Activated naive CD4-positive, alpha-beta T cell treated with anti-CD3 and anti-CD28 coated beads for 36 hours (primary cell): ENCODE measurements around the gene WBP1L. TPM values are rescaled to one million over a fixed set of nuclear protein-coding genes. Genes with fewer than 3 reads are reported as not detected.
A peak's percentile ranks its signal among the peaks of the same experiment; 100 is the strongest.
"Not testable (repeated sequence)": the region's sequence is repeated elsewhere in the genome, so short reads cannot be mapped to it uniquely, and the experiment has no call there.

Source experiments
- CTCF ChIA-PET: fragments of 350-600 bp; sonication (Branson Sonifier 250); formaldehyde crosslinking; loops from one replicate; lab custom pipeline; 2021; ENCODE audit warnings: antibody characterized with exemption; lab: Charles Lee
- DNase-seq: peaks from one replicate; pipeline ENCODE4 v3.0.0-alpha.2; 2020
- H3K27ac Mint-ChIP-seq: one replicate; pipeline ENCODE4 v1.8.0; 2021; ENCODE audit warnings: mild to moderate bottlenecking, mixed read lengths
- H3K27me3 Mint-ChIP-seq: one replicate; pipeline ENCODE4 v1.8.0; 2021; ENCODE audit warnings: low read depth, mixed read lengths
- H3K36me3 Mint-ChIP-seq: one replicate; pipeline ENCODE4 v1.8.0; 2021; ENCODE audit warnings: low read depth, mixed read lengths
- H3K4me1 Mint-ChIP-seq: one replicate; pipeline ENCODE4 v1.8.0; 2021; ENCODE audit warnings: low read depth, mixed read lengths
- H3K4me3 Mint-ChIP-seq: one replicate; pipeline ENCODE4 v1.8.0; 2021; ENCODE audit warnings: mild to moderate bottlenecking, moderate library complexity, mixed read lengths
- H3K9me3 Mint-ChIP-seq: one replicate; pipeline ENCODE4 v1.8.0; 2021; ENCODE audit warnings: mixed read lengths
- intact Hi-C: fragments of 100-400 bp; cut with micrococcal nuclease; formaldehyde crosslinking; loops from one replicate; pipeline ENCODE4 v1.15.1; 2023
- total RNA-seq, 2 experiments: library from RNA; stranded (reverse); gene quantifications; one replicate each; pipeline ENCODE4 v1.2.3, GENCODE V29; 2021

Gene WBP1L
- total RNA-seq, 2 experiments from 2014 or later: 10.5 to 11.8 TPM

- Mint-ChIP-seq H3K27ac (no peak overlapping the region), H3K9me3 (no peaks in the 10 kb centered on the region), H3K27me3 (no peaks in the 10 kb centered on the region), H3K36me3 (no peaks in the 10 kb centered on the region), H3K4me3 (no peak overlapping the region), H3K4me1 (no peaks in the 10 kb centered on the region)
- no peak for DNase-seq
- intact Hi-C loops: no loop called here
- CTCF ChIA-PET: interaction anchor here (0.6 kb wide), 1 partner anchor 67 kb away, joined by 3 read pairs; no protein-coding TSS in a partner anchor
Observed at GRCh38 chr10:102822222-102822621, 78.5 kb downstream of the WBP1L start.

GRCh38 chr10:102824664-102825063 lies 80.9 kb downstream of the WBP1L start:
- DNase-seq: no peak
- intact Hi-C loops: no loop called here
- Mint-ChIP-seq H3K9me3 (no peaks in the 10 kb centered on the region), H3K27ac (no peak overlapping the region), H3K4me3 (no peak overlapping the region), H3K36me3 (no peaks in the 10 kb centered on the region), H3K4me1 (no peaks in the 10 kb centered on the region), H3K27me3 (no peaks in the 10 kb centered on the region)
- CTCF ChIA-PET: no interaction called here

GRCh38 chr10:102826148-102826796 lies 82.5 kb downstream of the WBP1L start:
- Mint-ChIP-seq H3K4me3 (no peak overlapping the region), H3K27me3 (no peaks in the 10 kb centered on the region), H3K36me3 (no peaks in the 10 kb centered on the region), H3K27ac (no peak overlapping the region), H3K9me3 (no peaks in the 10 kb centered on the region), H3K4me1 (no peaks in the 10 kb centered on the region)
- CTCF ChIA-PET: interaction anchor here (0.6 to 0.8 kb wide), 2 partner anchors 18 to 161 kb away, joined by 4 read pairs; no protein-coding TSS in a partner anchor
- intact Hi-C loops: no loop called here
- DNase-seq: no peak

GRCh38 chr10:102827597-102827975 lies 83.8 kb downstream of the WBP1L start:
- H3K27ac Mint-ChIP-seq: no peak overlapping the region
- no peaks in the 10 kb centered on the region for H3K4me1 Mint-ChIP-seq
- intact Hi-C loops: no loop called here
- H3K36me3 Mint-ChIP-seq: no peaks in the 10 kb centered on the region
- no peaks in the 10 kb centered on the region for H3K27me3 Mint-ChIP-seq
- CTCF ChIA-PET: interaction anchor here (0.6 kb wide), 1 partner anchor 74 kb away, joined by 3 read pairs; no protein-coding TSS in a partner anchor
- DNase-seq: no peak
- H3K9me3 Mint-ChIP-seq: no peaks in the 10 kb centered on the region
- no peak overlapping the region for H3K4me3 Mint-ChIP-seq

DNA sequence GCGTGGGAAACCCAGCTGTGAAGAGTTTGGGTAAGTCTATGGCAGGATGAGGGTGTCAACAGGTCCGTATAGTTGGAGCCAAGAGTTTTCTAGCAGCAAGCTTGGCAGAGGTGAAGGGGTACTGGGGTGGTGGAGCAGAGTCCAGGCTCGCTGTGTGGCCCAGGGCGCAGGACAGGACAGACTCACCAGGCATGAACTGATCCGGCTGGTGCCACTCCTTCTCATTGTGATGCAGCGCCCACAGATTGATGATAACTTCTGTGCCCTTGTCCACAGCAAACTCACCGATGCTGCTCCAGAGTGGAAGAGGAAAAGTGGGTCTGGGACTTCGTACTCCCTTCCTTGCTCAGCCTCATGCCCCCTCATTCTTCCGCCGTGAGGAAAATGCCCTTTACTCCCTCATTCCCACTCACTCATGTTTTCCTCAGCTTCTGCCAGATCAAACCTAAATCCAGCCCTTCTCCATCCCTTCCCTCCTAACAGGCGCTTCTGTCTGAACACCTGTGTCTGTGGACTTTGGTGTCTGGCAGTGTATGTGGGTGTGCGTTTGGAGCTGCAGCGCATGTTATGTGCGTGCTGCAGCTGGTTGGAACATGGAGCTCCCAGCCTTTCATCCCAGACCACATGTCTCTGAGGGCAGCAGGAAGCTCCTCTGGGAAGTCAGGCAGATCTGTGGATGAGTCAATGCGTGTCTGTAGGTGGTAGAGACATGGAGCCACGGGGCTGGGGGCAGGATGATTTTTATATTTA lies 87.7 kb downstream of the WBP1L start:
- Mint-ChIP-seq H3K9me3 (no peaks in the 10 kb centered on the region), H3K36me3 (no peaks in the 10 kb centered on the region), H3K27ac (no peak overlapping the region), H3K27me3 (no peaks in the 10 kb centered on the region), H3K4me3 (no peak overlapping the region), H3K4me1 (no peaks in the 10 kb centered on the region)
- no peak for DNase-seq
- CTCF ChIA-PET: no interaction called here
- intact Hi-C loops: loop anchor here (5.0 to 10.0 kb wide), 2 partner anchors 104 to 653 kb away; no protein-coding TSS in a partner anchor

GRCh38 chr10:102832248-102832647 lies 88.5 kb downstream of the WBP1L start:
- no peak for DNase-seq
- Mint-ChIP-seq H3K27ac (no peak overlapping the region), H3K9me3 (no peaks in the 10 kb centered on the region), H3K36me3 (no peaks in the 10 kb centered on the region), H3K4me1 (no peaks in the 10 kb centered on the region), H3K4me3 (no peak overlapping the region), H3K27me3 (no peaks in the 10 kb centered on the region)
- intact Hi-C loops: loop anchor here (5.0 to 10.0 kb wide), 2 partner anchors 105 to 653 kb away; no protein-coding TSS in a partner anchor
- CTCF ChIA-PET: no interaction called here

GRCh38 chr10:102832987-102833386 lies 89.2 kb downstream of the WBP1L start:
- intact Hi-C loops: loop anchor here (5.0 to 10.0 kb wide), 2 partner anchors 106 to 652 kb away; no protein-coding TSS in a partner anchor
- H3K9me3 Mint-ChIP-seq: peaks cover under 1% of the 10 kb centered on the region
- no peaks in the 10 kb centered on the region for H3K4me1 Mint-ChIP-seq
- no peak overlapping the region for H3K4me3 Mint-ChIP-seq
- no peaks in the 10 kb centered on the region for H3K27me3 Mint-ChIP-seq
- CTCF ChIA-PET: no interaction called here
- no peak overlapping the region for H3K27ac Mint-ChIP-seq
- H3K36me3 Mint-ChIP-seq: no peaks in the 10 kb centered on the region
- no peak for DNase-seq

- CTCF ChIA-PET: interaction anchor here (0.7 to 4.4 kb wide), 6 partner anchors 18 to 410 kb away, joined by 3 to 54 read pairs (median 4); no protein-coding TSS in a partner anchor
- Mint-ChIP-seq H3K27ac (no peak overlapping the region), H3K9me3 (peaks cover 5% of the 10 kb centered on the region), H3K4me1 (no peaks in the 10 kb centered on the region), H3K27me3 (peaks cover 3% of the 10 kb centered on the region), H3K36me3 (no peaks in the 10 kb centered on the region), H3K4me3 (no peak overlapping the region)
- no peak for DNase-seq
- intact Hi-C loops: loop anchor here (5.0 to 10.0 kb wide), 2 partner anchors 107 to 651 kb away; no protein-coding TSS in a partner anchor
Observed at GRCh38 chr10:102834143-102834542, 90.4 kb downstream of the WBP1L start.

DNA sequence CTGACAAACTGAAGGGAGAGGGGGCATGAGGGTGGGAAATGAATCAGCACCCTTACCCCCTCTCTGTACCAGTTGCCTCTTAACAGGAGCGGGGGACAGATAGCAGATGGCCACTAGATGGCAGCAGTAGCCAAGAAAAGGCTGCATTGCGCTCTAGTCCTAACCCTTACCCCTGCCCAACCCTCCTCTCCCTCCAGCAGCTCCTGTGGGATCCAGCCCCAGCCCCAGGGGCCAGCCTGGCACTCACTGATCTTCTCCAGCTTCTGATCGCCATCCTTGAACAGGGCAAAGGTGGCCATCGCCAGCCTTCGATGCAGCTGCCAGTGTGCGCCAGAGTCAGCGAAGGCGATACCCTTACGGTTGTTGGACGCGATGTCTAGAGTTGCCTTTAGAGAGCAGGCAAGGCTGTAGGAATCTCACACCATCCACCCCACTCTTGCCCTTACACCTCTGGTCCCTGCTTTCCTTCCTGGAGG lies 91.3 kb downstream of the WBP1L start:
- Mint-ChIP-seq H3K27ac (no peak overlapping the region), H3K9me3 (peaks cover 5% of the 10 kb centered on the region), H3K36me3 (no peaks in the 10 kb centered on the region), H3K27me3 (peaks cover 3% of the 10 kb centered on the region), H3K4me1 (no peaks in the 10 kb centered on the region), H3K4me3 (no peak overlapping the region)
- CTCF ChIA-PET: interaction anchor here (0.8 to 4.4 kb wide), 10 partner anchors 11 to 648 kb away, joined by 3 to 54 read pairs (median 4); no protein-coding TSS in a partner anchor
- peak; percentile 85 for DNase-seq
- intact Hi-C loops: loop anchor here (1.0 to 10.0 kb wide), 5 partner anchors 66 to 650 kb away; no protein-coding TSS in a partner anchor

GRCh38 chr10:102837230-102837721 lies 93.5 kb downstream of the WBP1L start, which contains the start of gene CYP17A1:
Gene CYP17A1 (minus strand): TSS chr10:102837413. CDS start chr10:102837361, 52 bp downstream.
- no peak for DNase-seq
- Mint-ChIP-seq H3K36me3 (no peaks in the 10 kb centered on the region), H3K27me3 (peaks cover 3% of the 10 kb centered on the region)

DNA sequence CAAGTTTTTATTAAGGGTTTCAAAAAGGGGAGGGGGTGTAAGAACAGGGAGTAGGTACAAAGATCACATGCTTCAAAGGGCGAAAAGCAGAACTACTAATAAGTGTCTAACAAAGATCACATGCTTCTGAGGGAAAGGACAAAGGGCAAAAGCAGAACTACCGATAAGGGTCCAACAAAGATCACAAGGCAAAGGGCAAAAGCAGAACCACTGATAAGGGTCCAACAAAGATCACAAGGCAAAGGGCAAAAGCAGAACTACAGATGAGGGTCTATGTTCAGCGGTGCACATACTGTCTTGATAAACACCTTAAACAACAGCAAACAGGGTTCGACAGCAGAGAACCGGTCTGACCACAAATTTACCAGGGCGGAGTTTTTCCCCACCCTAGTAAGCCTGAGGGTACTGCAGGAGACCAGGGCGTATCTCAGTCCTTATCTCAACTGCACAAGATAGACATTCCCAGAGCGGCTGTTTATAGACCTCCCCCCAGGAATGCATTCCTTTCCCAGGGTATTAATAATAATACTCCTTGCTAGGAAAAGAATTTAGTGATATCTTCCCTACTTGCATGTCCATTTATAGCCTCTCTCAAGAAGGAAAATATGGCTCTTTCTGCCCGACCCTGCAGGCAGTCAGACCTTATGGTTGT lies 94.7 kb downstream of the WBP1L start:
- H3K36me3 Mint-ChIP-seq, DNase-seq, H3K27ac Mint-ChIP-seq, H3K4me1 Mint-ChIP-seq, H3K27me3 Mint-ChIP-seq, CTCF ChIA-PET, H3K9me3 Mint-ChIP-seq, H3K4me3 Mint-ChIP-seq: not testable (repeated sequence)
- intact Hi-C loops: loop anchor here (10.0 kb wide), 1 partner anchor 646 kb away; no protein-coding TSS in a partner anchor

More at GRCh38 chr10:102837230-102837721, 93.5 kb downstream of the WBP1L start, which contains the start of gene CYP17A1:
- H3K9me3 Mint-ChIP-seq: peaks cover 5% of the 10 kb centered on the region
- no peaks in the 10 kb centered on the region for H3K4me1 Mint-ChIP-seq
- H3K4me3 Mint-ChIP-seq: no peak within 1 kb of the TSS
- intact Hi-C loops: loop anchor here (10.0 kb wide), 1 partner anchor 648 kb away; no protein-coding TSS in a partner anchor
- CTCF ChIA-PET: interaction anchor here (0.7 to 4.4 kb wide), 6 partner anchors 10 to 216 kb away, joined by 3 to 54 read pairs (median 4); no protein-coding TSS in a partner anchor
- H3K27ac Mint-ChIP-seq: no peak within 1 kb of the TSS
